ENCODE results near the gene TUBGCP3. TPM values are rescaled to one million over a fixed set of nuclear protein-coding genes. Genes with fewer than 3 reads are reported as not detected.
A peak's percentile ranks its signal among the peaks of the same experiment; 100 is the strongest.

TUBGCP3 gene, protein sequence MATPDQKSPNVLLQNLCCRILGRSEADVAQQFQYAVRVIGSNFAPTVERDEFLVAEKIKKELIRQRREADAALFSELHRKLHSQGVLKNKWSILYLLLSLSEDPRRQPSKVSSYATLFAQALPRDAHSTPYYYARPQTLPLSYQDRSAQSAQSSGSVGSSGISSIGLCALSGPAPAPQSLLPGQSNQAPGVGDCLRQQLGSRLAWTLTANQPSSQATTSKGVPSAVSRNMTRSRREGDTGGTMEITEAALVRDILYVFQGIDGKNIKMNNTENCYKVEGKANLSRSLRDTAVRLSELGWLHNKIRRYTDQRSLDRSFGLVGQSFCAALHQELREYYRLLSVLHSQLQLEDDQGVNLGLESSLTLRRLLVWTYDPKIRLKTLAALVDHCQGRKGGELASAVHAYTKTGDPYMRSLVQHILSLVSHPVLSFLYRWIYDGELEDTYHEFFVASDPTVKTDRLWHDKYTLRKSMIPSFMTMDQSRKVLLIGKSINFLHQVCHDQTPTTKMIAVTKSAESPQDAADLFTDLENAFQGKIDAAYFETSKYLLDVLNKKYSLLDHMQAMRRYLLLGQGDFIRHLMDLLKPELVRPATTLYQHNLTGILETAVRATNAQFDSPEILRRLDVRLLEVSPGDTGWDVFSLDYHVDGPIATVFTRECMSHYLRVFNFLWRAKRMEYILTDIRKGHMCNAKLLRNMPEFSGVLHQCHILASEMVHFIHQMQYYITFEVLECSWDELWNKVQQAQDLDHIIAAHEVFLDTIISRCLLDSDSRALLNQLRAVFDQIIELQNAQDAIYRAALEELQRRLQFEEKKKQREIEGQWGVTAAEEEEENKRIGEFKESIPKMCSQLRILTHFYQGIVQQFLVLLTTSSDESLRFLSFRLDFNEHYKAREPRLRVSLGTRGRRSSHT
- 10 to 100 TPM; 26.7 to 30.0 TPM for total RNA-seq

DNA sequence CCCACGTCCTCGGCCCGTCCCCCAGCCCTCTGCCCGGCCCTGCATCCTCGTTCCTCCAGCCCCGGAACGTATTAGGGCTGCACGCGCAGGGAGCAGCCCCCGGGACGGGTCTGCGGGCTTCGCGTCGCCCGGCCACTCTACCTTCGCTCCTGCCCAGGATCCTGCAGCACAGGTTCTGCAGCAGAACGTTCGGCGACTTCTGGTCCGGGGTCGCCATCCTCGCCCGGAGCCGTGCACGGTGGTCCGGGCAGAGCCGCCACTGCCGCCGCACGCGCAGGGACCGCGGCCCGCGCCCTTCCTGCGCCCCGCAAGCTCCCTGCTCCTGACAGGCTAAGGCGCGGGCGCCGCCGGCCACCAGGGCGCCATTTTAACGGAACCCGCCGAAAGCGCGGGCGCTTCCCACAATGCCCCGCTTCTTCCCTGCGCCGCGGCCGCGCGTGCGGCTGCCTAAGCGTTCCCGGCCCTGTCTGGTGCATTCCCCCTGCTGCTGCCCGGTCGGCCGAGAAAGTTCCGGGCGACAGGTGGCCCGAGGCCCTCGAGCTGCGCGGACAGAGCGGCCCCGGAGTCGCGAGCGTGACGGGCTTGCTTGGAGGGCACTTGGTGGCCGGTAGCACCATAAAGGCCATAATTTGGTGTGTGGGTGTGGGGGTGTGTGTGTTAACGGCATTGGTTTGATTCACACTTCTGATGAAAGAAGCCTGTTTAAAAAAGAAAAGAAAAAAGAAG, at the start of gene TUBGCP3:
TSS of gene TUBGCP3 (minus strand) at position 390 of the 726 bp plus-strand sequence. CDS start at position 217, 173 bp downstream.
- Histone ChIP-seq H3K27ac (peak within 1 kb of the TSS; percentile 91 to 97 (median 95)), H3K36me3 (replicated peaks in 1 of 2; ENCODE audit: insufficient read depth in 1 of 2, low read depth in 2 of 2) (no peaks in the 10 kb centered on the region), H3K4me1 (peaks cover 21% of the 10 kb centered on the region), H3K4me3 (peak within 1 kb of the TSS; percentile 79 to 92), H3K9me3 (no peaks in the 10 kb centered on the region), H3K27me3 (no peaks in the 10 kb centered on the region)
- DNase-seq (peak; percentile 87 to 88 (median 87)), ATAC-seq (peak; percentile 91)
- 0 to 1% methylated on average over 43 to 77 of the region's 77 CpGs for WGBS, 2 donors
- TF ChIP-seq, protein P1, sequence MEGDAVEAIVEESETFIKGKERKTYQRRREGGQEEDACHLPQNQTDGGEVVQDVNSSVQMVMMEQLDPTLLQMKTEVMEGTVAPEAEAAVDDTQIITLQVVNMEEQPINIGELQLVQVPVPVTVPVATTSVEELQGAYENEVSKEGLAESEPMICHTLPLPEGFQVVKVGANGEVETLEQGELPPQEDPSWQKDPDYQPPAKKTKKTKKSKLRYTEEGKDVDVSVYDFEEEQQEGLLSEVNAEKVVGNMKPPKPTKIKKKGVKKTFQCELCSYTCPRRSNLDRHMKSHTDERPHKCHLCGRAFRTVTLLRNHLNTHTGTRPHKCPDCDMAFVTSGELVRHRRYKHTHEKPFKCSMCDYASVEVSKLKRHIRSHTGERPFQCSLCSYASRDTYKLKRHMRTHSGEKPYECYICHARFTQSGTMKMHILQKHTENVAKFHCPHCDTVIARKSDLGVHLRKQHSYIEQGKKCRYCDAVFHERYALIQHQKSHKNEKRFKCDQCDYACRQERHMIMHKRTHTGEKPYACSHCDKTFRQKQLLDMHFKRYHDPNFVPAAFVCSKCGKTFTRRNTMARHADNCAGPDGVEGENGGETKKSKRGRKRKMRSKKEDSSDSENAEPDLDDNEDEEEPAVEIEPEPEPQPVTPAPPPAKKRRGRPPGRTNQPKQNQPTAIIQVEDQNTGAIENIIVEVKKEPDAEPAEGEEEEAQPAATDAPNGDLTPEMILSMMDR (IDR thresholded peaks at IDR 0.05), result peak in 4 of 7 experiments; percentile 6 to 40 (median 33)
- peak; percentile 69 to 89 (median 83) for TF ChIP-seq POLR2A (IDR thresholded peaks at IDR 0.05)
- intact Hi-C loops (cut with DNase I), result no loop called here

DNA sequence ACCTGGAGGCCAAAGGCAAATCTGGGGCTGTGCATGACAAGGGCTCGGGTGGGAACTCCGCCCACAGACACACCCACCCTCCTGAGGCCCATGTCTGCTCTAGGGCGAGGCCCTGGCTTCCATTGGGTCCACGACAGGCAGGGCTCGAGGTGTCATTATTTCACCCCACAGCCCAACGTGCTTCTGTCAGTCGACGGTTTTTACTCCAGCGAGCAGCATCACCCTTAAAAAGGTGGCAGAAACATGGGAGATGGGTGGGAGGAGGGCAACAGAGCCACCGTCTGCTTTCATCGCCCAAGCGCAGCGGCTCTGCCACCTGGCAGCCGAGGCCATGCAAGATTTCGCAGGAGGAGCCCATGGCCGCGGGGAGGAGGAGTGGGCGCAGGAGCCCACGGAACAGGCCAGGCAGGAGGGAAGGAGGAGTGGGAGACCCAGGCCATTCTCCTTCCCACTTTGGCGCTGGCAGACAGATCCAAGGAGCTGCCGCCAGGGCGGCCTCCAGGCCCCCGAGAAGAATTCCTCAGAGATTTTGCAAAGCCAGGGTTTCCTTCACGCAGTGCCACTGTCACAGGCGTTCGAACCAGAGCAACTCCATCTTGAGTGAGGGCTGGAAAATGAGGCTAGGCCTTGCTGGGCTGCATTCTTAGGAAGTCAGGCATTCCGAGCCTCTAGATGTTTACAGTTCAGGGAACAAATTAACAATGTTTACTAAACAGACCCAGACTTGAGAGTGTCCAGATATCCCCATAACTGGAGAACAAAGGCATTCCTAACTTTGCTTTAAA, 49.3 kb upstream of the TUBGCP3 start:
- TF ChIP-seq, protein P1 (IDR thresholded peaks at IDR 0.05), result no peak
- DNase-seq, result no peak
- Histone ChIP-seq H3K4me3 (no peak overlapping the region), H3K4me1 (peaks cover 16% of the 10 kb centered on the region), H3K27ac (no peak overlapping the region), H3K9me3 (no peaks in the 10 kb centered on the region), H3K36me3 (replicated peaks in 1 of 2; ENCODE audit: insufficient read depth in 1 of 2, low read depth in 2 of 2) (no peaks in the 10 kb centered on the region), H3K27me3 (no peaks in the 10 kb centered on the region)
- intact Hi-C loops (cut with DNase I), result no loop called here
- WGBS, 2 donors, result 80 to 91% methylated on average over 19 to 23 of the region's 27 CpGs
- no peak for ATAC-seq

DNA sequence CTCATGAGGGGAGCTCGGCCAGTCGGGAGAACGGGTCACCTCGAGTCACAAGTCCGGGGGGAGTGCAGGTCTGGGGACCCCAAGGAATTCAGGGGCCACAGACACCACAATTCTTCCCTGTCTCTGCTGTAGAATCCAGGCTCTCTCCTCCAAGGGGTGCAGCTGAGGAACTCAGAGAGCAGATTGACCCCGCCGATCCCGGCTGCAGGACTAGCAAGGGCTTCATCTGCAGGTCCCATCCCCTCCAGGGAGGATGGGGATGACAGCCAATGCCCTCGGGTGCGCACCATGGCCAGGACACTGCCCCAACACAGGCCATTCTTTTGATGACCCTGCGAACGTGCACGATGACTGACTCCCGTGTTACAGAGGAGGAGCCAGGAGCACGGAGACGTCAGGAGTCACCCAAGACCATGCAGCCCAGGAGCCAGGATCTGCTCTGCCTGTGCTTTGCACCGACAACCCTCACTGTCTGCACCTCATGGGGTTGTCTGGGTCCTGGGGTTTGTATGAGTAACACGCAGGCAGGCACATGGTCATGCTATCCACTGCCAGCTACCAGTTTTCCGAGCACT, 48.5 kb upstream of the TUBGCP3 start:
- Histone ChIP-seq H3K27ac (no peak overlapping the region), H3K36me3 (replicated peaks in 1 of 2; ENCODE audit: insufficient read depth in 1 of 2, low read depth in 2 of 2) (no peaks in the 10 kb centered on the region), H3K4me3 (no peak overlapping the region), H3K9me3 (no peaks in the 10 kb centered on the region), H3K4me1 (peaks cover 10% of the 10 kb centered on the region), H3K27me3 (no peaks in the 10 kb centered on the region)
- DNase-seq, result no peak
- ATAC-seq, result no peak
- TF ChIP-seq, protein P1 (IDR thresholded peaks at IDR 0.05), result no peak
- TF ChIP-seq POLR2A (IDR thresholded peaks at IDR 0.05), result no peak
- WGBS, 2 donors, result 81 to 82% methylated on average over 11 to 19 of the region's 19 CpGs
- intact Hi-C loops (cut with DNase I), result no loop called here

DNA sequence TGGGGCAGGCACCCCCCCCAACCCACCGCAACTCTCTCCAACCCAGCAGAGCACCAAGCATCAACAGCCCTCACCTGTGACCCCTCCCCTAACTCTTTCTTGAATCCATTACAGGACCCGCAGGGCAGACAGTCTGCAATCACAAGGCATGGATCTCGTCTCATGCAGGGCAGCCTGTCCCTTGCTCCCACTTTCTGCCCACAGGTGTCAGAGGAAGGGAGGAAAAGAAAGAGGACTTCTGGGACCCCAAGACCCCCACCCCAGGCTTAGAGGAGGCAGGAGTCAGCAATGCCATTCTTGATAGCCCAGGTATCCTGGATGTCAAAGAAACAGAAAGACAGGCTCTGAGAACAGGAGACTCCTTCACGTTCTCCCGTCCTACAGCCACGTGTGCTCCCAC, 47.4 kb upstream of the TUBGCP3 start:
- 43 to 55% methylated on average over 5 to 6 of the region's 6 CpGs for WGBS, 2 donors
- Histone ChIP-seq H3K36me3 (replicated peaks in 1 of 2; ENCODE audit: insufficient read depth in 1 of 2, low read depth in 2 of 2) (no peaks in the 10 kb centered on the region), H3K27me3 (no peaks in the 10 kb centered on the region), H3K4me1 (no peaks in the 10 kb centered on the region), H3K9me3 (no peaks in the 10 kb centered on the region), H3K27ac (no peak overlapping the region), H3K4me3 (no peak overlapping the region)
- ATAC-seq (no peak), DNase-seq (no peak)
- no peak for TF ChIP-seq POLR2A (IDR thresholded peaks at IDR 0.05)
- TF ChIP-seq, protein P1 (IDR thresholded peaks at IDR 0.05), result no peak
- intact Hi-C loops (cut with DNase I), result no loop called here
